ENCODE data around the gene PSMD7.
A peak's percentile ranks its signal among the peaks of the same experiment; 100 is the strongest.
"Not testable (repeated sequence)": the region's sequence is repeated elsewhere in the genome, so short reads cannot be mapped to it uniquely, and the experiment has no call there.

Gene PSMD7

GRCh38 chr16:74339226-74339625 lies 42.6 kb downstream of the PSMD7 start:
- DNase-seq (ENCODE audit: low spot score): not testable (repeated sequence)

DNA sequence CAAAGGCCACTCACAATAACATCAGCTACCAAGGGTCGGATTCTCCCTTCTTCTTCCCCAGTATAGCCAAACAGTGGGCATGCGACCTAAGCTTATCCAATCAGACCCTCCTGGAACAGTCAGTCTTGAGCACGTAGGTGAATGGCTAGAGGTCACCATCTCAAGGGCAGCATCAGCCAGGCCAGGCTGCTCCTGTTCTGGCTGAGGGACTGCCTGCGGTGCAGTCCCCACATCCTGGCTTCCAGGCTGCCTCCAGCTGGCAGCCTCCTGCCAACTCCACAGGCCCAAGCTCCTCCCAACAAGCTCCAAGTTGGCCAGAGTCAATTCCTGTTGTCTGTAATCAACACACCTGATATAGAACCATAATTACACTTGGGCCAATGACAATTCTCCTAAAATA lies 56.4 kb downstream of the PSMD7 start:
- H3K36me3 ChIP-seq (ENCODE audit: low read depth): peaks cover 34% of the 10 kb centered on the region
- DNase-seq (ENCODE audit: low spot score); H3K9me3 ChIP-seq (ENCODE audit: severe bottlenecking); H3K4me3 ChIP-seq (ENCODE audit: severe bottlenecking); ATAC-seq (ENCODE audit: low read depth); H3K27me3 ChIP-seq (ENCODE audit: insufficient read depth, poor library complexity, severe bottlenecking); H3K4me1 ChIP-seq (ENCODE audit: insufficient read depth, poor library complexity, severe bottlenecking); H3K27ac ChIP-seq (ENCODE audit: poor library complexity, severe bottlenecking): not testable (repeated sequence)

More at GRCh38 chr16:74339226-74339625, 42.6 kb downstream of the PSMD7 start:
- not testable (repeated sequence) for H3K4me3 ChIP-seq (ENCODE audit: severe bottlenecking); H3K4me1 ChIP-seq (ENCODE audit: insufficient read depth, poor library complexity, severe bottlenecking); H3K27me3 ChIP-seq (ENCODE audit: insufficient read depth, poor library complexity, severe bottlenecking); H3K27ac ChIP-seq (ENCODE audit: poor library complexity, severe bottlenecking); H3K9me3 ChIP-seq (ENCODE audit: severe bottlenecking)
- ATAC-seq (ENCODE audit: low read depth): peak; percentile 79
- H3K36me3 ChIP-seq (ENCODE audit: low read depth): peaks cover 19% of the 10 kb centered on the region
